Mucosa of descending colon (tissue), 3 donors: Measurements from ENCODE around the gene TPP1. TPM values are rescaled to one million over a fixed set of nuclear protein-coding genes. Genes with fewer than 3 reads are reported as not detected.
A peak's percentile ranks its signal among the peaks of the same experiment; 100 is the strongest.

ENCODE experiments used
- ATAC-seq: fragments of 200-7000 bp; cut with Tn5 transposase; one replicate; pipeline ENCODE4 v1.9.1; 2020; ENCODE audit warnings: mild to moderate bottlenecking, moderate library complexity
- DNase-seq, 3 donors: peaks; one replicate each; pipeline ENCODE4 v3.0.0-alpha.2; 2020
- H3K36me3 ChIP-seq: fragments of 200-600 bp; one replicate; pipeline ENCODE4 v1.8.0; 2021; ENCODE audit warnings: low read depth, mild to moderate bottlenecking
- H3K4me1 ChIP-seq: fragments of 200-600 bp; one replicate; pipeline ENCODE4 v1.8.0; 2021; ENCODE audit warnings: low read depth, mild to moderate bottlenecking
- H3K4me3 ChIP-seq: fragments of 200-600 bp; one replicate; pipeline ENCODE4 v1.8.0; 2021; ENCODE audit warnings: mild to moderate bottlenecking
- H3K9me3 ChIP-seq: fragments of 200-600 bp; one replicate; pipeline ENCODE4 v1.8.0; 2021; ENCODE audit warnings: mild to moderate bottlenecking
- CTCF ChIP-seq: fragments of 200-600 bp; IDR thresholded peaks from one replicate; pipeline ENCODE4 v1.8.0; 2022; ENCODE audit warnings: antibody characterized with exemption, mild to moderate bottlenecking
- intact Hi-C, 2 donors: fragments of 100-400 bp; cut with DNase I in 1 of 2; cut with micrococcal nuclease in 1 of 2; formaldehyde crosslinking; loops; one replicate each; pipeline versions ENCODE4 v1.11.0 to v1.11.1; 2022; cut with DNase I, micrococcal nuclease
- total RNA-seq, 3 donors: library from RNA; stranded (reverse); fragmentation: NEBNext Ultra II Directional in 2 of 3; extraction: Animal tissue kit (Norgen Biotek cat#: 25700) in 2 of 3; gene quantifications; one replicate each; pipeline versions ENCODE4 v1.2.1 to v1.2.4, GENCODE V29; 2021 to 2023
- donor health status: DM: no; HTN: no; CAD: no; lungs with moderate emphysema.
- donor health status: DM: no; HTN: no; CAD: no.
- donor health status: DM: no; HTN: yes; CAD: no.

Gene TPP1
- total RNA-seq, 3 donors from 2014 or later, result 86.4 to 116 (median 93.8) TPM

- intact Hi-C loops, result no loop called here
- no peaks in the 10 kb centered on the region for H3K9me3 ChIP-seq
- H3K4me1 ChIP-seq, result peaks cover 3% of the 10 kb centered on the region
- no peak overlapping the region for H3K4me3 ChIP-seq
- no peak for DNase-seq
- no peaks in the 10 kb centered on the region for H3K36me3 ChIP-seq
- no peak for TF ChIP-seq CTCF
- ATAC-seq, result no peak
Measured at GRCh38 chr11:6625832-6626420, 6.7 kb upstream of the TPP1 start.

GRCh38 chr11:6625156-6625831 is 6.1 kb upstream of the TPP1 start:
- Histone ChIP-seq H3K4me3 (no peak overlapping the region), H3K4me1 (no peaks in the 10 kb centered on the region), H3K36me3 (no peaks in the 10 kb centered on the region), H3K9me3 (no peaks in the 10 kb centered on the region)
- no peak for ATAC-seq
- intact Hi-C loops, result no loop called here
- no peak for TF ChIP-seq CTCF
- no peak for DNase-seq

- no peaks in the 10 kb centered on the region for H3K36me3 ChIP-seq
- TF ChIP-seq CTCF, result no peak
- intact Hi-C loops, result no loop called here
- DNase-seq (peak in 1 of 3 donors; percentile 49), ATAC-seq (no peak)
- no peaks in the 10 kb centered on the region for H3K4me1 ChIP-seq
- H3K9me3 ChIP-seq, result no peaks in the 10 kb centered on the region
- no peak overlapping the region for H3K4me3 ChIP-seq
Measured at GRCh38 chr11:6623391-6624363, 4.5 kb upstream of the TPP1 start.

- Histone ChIP-seq H3K4me3 (no peak overlapping the region), H3K36me3 (no peaks in the 10 kb centered on the region), H3K9me3 (no peaks in the 10 kb centered on the region), H3K4me1 (peaks cover 9% of the 10 kb centered on the region)
- TF ChIP-seq CTCF, result no peak
- ATAC-seq (no peak), DNase-seq (peak in 1 of 3 donors; percentile 51)
- intact Hi-C loops, result no loop called here
Measured at GRCh38 chr11:6622261-6623171, 3.3 kb upstream of the TPP1 start.

- no peak overlapping the region for H3K4me3 ChIP-seq
- TF ChIP-seq CTCF, result no peak
- ATAC-seq (no peak), DNase-seq (peak in 1 of 3 donors; percentile 52)
- no peaks in the 10 kb centered on the region for H3K9me3 ChIP-seq
- peaks cover 9% of the 10 kb centered on the region for H3K4me1 ChIP-seq
- H3K36me3 ChIP-seq, result no peaks in the 10 kb centered on the region
- intact Hi-C loops, result no loop called here
Measured at GRCh38 chr11:6621711-6622211, 2.5 kb upstream of the TPP1 start.
